ENCODE results near the gene PPP2R1A. TPM values are rescaled to one million over a fixed set of nuclear protein-coding genes. Genes with fewer than 3 reads are reported as not detected.
"Not testable (repeated sequence)": the region's sequence is repeated elsewhere in the genome, so short reads cannot be mapped to it uniquely, and the experiment has no call there.

The PPP2R1A gene
- total RNA-seq, 6 experiments from 2014 or later: 59.4 to 93.0 (median 82.4) TPM

DNA sequence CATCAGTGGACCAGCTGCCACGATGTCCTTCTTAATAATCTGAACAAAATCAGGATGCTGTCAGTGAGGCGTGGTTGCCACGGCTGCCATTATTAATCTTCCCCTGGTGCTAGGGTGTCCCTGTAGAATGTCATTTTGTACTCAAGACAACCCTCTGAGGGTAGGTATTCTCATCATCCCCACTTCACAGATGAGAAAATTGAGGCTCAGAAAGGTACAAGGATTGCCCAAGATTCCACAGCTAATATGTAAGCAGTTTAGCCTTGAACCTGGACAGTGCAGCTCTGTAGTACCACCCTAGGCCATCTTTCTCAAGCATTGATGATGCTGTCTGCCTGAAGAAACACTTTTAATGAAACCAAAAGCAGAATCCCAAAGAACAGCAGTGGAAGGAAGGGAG lies 8.1 kb downstream of the PPP2R1A start:
- Histone ChIP-seq H3K27ac (no peak overlapping the region), H3K4me3 (no peak overlapping the region), H3K27me3 (no peaks in the 10 kb centered on the region), H3K9me3 (no peaks in the 10 kb centered on the region), H3K36me3 (peaks cover 0 to 41% (median 13%) of the 10 kb centered on the region in 4 donors), H3K4me1 (peaks cover 0 to 1% (median 0%) of the 10 kb centered on the region in 4 donors)
- DNase-seq (no peak), ATAC-seq (no peak)
- intact Hi-C loops (cut with DNase I): no loop called here
- 86% methylated on average over 3 of the region's 3 CpGs for WGBS (ENCODE audit: insufficient coverage, low coverage, low lambda C conversion rate, missing lambda C conversion rate)
- no peak for TF ChIP-seq POLR2A (IDR thresholded peaks at IDR 0.05)
- TF ChIP-seq, protein P1, sequence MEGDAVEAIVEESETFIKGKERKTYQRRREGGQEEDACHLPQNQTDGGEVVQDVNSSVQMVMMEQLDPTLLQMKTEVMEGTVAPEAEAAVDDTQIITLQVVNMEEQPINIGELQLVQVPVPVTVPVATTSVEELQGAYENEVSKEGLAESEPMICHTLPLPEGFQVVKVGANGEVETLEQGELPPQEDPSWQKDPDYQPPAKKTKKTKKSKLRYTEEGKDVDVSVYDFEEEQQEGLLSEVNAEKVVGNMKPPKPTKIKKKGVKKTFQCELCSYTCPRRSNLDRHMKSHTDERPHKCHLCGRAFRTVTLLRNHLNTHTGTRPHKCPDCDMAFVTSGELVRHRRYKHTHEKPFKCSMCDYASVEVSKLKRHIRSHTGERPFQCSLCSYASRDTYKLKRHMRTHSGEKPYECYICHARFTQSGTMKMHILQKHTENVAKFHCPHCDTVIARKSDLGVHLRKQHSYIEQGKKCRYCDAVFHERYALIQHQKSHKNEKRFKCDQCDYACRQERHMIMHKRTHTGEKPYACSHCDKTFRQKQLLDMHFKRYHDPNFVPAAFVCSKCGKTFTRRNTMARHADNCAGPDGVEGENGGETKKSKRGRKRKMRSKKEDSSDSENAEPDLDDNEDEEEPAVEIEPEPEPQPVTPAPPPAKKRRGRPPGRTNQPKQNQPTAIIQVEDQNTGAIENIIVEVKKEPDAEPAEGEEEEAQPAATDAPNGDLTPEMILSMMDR (IDR thresholded peaks at IDR 0.05): no peak

DNA sequence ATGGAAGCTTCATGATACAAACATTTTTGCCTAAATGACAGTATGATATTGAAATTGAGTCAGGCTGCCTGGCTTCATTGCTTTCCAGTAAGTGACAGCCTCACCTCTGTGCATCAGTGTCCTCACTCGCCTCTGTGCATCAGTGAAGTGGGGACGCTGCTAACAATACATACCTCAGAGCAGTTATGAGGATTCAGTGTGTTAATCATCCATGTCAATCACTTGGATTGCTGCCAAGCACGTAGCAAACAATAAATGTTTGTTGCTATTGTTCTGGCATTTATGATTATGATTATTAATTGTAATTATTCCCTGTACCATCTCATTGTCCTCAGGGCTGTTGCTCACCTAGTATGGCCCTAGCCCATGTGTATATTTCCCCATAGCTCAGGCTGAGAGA lies 8.8 kb downstream of the PPP2R1A start:
- intact Hi-C loops (cut with DNase I): no loop called here
- ATAC-seq (no peak), DNase-seq (no peak)
- no peak for TF ChIP-seq POLR2A (IDR thresholded peaks at IDR 0.05)
- TF ChIP-seq, protein P1 (IDR thresholded peaks at IDR 0.05): no peak
- no peaks in the 10 kb centered on the region for H3K4me1 ChIP-seq
- no peaks in the 10 kb centered on the region for H3K27me3 ChIP-seq
- no peak overlapping the region for H3K27ac ChIP-seq
- no peak overlapping the region for H3K4me3 ChIP-seq
- no peaks in the 10 kb centered on the region for H3K9me3 ChIP-seq
- H3K36me3 ChIP-seq: peaks cover 0 to 48% (median 20%) of the 10 kb centered on the region in 4 donors
- WGBS (ENCODE audit: insufficient coverage, low coverage, low lambda C conversion rate, missing lambda C conversion rate): 75% methylated on average over 3 of the region's 3 CpGs

DNA sequence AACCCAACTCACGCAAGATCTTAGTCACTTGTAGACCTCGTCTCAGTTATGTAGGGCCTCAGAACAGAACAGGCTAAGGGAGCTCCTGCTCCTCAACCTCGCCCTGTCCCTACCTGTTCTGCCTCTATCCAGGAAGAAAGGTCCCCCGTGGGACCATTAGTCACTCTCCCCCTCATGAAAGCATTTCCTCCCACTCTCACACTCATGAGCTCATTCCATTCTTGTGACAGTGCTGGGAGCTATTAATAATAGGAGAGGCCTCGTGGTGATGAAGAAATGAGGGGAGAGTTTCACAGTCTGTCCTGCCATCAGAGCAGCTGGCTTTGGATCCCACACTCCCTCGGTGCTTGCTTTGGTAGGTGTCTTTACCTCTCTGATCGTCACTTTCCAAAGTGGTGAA lies 10.2 kb downstream of the PPP2R1A start:
- no peaks in the 10 kb centered on the region for H3K9me3 ChIP-seq
- DNase-seq: no peak
- H3K27ac ChIP-seq: no peak overlapping the region
- no peaks in the 10 kb centered on the region for H3K27me3 ChIP-seq
- H3K4me3 ChIP-seq: no peak overlapping the region
- WGBS (ENCODE audit: insufficient coverage, low coverage, low lambda C conversion rate, missing lambda C conversion rate): 78% methylated on average over 6 of the region's 7 CpGs
- no peak for TF ChIP-seq POLR2A (IDR thresholded peaks at IDR 0.05)
- TF ChIP-seq, protein P1 (IDR thresholded peaks at IDR 0.05): no peak
- H3K4me1 ChIP-seq: no peaks in the 10 kb centered on the region
- peaks cover 0 to 60% (median 25%) of the 10 kb centered on the region in 4 donors for H3K36me3 ChIP-seq
- intact Hi-C loops (cut with DNase I): no loop called here
- peak in 1 of 4 donors; percentile 38 for ATAC-seq

DNA sequence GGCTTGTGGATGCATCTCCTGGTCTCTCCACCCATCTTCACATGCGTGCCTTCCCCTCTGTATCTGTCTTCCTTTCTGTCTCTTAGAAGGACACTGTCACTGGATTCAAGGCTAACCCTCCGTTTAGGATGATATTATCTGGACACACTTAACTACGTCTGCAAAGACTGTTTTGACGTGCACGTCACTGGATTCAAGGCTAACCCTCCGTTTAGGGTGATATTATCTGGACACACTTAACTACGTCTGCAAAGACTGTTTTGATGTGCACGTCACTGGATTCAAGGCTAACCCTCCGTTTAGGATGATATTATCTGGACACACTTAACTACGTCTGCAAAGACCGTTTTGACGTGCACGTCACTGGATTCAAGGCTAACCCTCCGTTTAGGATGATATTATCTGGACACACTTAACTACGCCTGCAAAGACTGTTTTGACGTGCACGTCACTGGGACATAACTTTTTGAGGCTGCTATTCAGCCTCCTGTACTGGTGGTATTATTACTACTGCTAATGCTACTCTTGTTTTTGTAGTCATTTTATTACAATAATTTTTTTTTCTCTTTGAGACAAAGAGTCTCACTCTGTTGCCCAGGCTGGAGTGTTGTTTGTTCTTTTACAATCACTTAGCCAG lies 11.0 kb downstream of the PPP2R1A start:
- ATAC-seq; H3K9me3 ChIP-seq; H3K4me3 ChIP-seq; intact Hi-C loops (cut with DNase I); H3K27me3 ChIP-seq; H3K4me1 ChIP-seq; DNase-seq; H3K27ac ChIP-seq: not testable (repeated sequence)
- 83% methylated on average over 17 of the region's 17 CpGs for WGBS (ENCODE audit: insufficient coverage, low coverage, low lambda C conversion rate, missing lambda C conversion rate)
- H3K36me3 ChIP-seq: peaks cover 0 to 60% (median 28%) of the 10 kb centered on the region in 4 donors

DNA sequence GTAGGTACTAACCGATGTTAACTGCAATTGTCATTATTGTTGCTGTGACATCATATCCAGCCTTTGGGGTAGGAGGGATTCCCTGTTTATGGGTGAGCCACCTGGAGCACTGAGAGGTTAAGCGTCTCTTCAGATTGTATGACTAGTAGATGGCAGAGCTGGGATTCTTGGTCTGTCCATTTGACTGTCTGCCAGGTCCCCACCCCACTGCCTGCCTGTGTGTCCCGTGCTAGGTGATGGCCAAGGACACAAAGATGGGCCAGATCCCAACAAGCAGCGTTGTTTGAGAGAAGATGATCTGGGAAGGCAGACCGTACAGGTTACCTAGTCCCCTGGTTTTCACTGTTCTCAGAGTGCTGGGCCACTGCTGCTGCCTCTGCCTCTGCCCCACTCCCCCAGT lies 16.6 kb downstream of the PPP2R1A start:
- DNase-seq (no peak), ATAC-seq (no peak)
- Histone ChIP-seq H3K4me3 (no peak overlapping the region), H3K27me3 (no peaks in the 10 kb centered on the region), H3K9me3 (no peaks in the 10 kb centered on the region), H3K27ac (no peak overlapping the region), H3K4me1 (no peaks in the 10 kb centered on the region), H3K36me3 (peaks cover 0 to 91% (median 40%) of the 10 kb centered on the region in 4 donors)
- intact Hi-C loops (cut with DNase I): no loop called here
- TF ChIP-seq, protein P1 (IDR thresholded peaks at IDR 0.05): no peak
- no peak for TF ChIP-seq POLR2A (IDR thresholded peaks at IDR 0.05)
- WGBS (ENCODE audit: insufficient coverage, low coverage, low lambda C conversion rate, missing lambda C conversion rate): 100% methylated on average over 2 of the region's 5 CpGs
